GM19452 (cell line): ENCODE data around the gene LAMB3.
A peak's percentile ranks its signal among the peaks of the same experiment; 100 is the strongest.

Experiments used
- ATAC-seq: cut with Tn5 transposase; IDR thresholded peaks from one replicate; pipeline ENCODE4 v1.9.1; 2021; ENCODE audit not compliant: unreplicated experiment

LAMB3 gene

DNA sequence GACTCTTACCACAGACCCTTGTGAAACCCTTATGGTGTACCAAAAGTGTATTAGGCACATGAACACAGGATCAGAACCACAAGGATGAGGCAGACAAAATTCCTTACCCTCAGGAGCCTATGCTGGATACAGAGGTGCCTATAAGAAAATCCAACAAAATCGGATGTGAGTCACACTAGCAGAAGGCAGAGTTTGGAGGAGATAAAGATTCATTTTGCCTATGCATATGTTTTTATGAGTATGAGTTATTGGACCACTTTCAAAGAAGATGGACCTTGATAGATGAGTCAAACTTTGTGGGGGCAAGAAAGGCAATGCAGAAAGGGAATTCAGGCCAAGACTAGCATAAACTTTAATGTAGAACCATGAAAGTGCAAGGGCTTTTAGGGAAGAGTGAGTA lies 51.7 kb downstream of the LAMB3 start:
- no peak for ATAC-seq

DNA sequence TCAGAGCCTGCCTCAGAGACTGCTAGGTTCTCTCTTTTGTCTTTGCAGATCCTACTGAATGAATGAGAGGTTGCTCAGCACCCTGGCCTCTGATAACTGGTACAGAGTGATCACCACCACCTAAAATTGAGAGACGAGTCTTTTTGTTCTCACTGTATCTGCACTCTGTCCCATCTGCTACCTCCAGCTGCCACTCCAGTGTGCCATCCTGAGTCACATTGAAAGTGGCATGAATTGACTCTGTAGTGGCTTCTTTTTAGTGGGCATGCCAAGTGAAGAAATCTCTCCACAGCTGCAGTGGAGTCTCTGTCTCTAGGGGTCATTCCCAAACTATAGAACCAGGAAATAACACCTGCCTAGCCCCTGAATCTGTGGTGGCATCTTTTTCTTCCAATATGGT lies 54.0 kb downstream of the LAMB3 start:
- no peak for ATAC-seq

DNA sequence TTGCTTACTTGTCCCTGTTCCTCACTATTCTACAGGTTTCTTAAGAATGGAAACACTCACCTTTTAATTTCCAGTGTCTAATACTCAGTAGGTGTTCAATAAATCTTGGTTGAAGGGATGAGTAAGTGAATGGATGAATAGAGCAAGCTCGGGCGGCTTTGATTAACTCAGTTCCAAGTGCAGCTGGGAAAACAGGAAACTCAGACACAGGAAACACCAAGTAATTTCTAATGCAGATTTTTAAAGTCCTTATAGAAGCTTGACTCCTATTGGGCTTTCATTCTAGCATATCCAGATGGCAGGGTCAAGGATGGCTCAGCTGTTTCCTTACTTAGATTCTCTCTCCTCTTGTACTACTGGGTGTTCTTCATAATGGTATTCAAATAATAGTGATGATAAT lies 54.7 kb downstream of the LAMB3 start:
- ATAC-seq = no peak

DNA sequence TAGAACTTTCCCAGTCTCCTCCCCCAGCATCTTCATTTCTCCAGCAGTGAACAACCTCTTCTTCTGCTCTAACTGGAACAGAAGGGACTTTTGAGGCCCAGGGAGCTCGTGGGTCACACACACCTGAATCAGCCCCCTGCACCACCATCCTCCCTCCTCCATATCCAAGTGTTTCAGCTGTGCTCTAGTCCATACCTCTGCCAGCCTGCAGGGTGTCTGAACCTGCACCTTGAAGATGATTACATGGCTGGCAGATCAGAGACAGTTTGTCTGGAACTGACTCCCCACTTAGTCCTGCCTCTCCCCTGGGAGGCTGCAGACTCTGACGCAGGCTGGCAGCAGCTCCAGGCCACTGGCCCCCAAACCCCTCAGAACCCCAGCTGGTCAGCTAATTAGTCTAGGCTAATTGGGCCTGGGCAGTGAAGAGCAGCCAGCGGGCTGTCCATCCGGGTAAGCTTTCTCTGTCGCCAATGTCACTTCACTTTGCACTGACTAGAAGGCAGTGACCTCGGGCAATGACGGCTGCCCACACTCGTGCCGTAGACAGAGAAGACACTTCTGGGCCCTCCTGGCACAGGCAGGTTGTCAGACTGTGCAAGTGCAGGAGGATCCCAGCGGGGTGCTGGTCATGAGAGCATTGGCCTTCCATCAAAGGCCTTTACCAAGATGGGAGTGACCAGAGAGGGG lies 56.5 kb downstream of the LAMB3 start:
- no peak for ATAC-seq

DNA sequence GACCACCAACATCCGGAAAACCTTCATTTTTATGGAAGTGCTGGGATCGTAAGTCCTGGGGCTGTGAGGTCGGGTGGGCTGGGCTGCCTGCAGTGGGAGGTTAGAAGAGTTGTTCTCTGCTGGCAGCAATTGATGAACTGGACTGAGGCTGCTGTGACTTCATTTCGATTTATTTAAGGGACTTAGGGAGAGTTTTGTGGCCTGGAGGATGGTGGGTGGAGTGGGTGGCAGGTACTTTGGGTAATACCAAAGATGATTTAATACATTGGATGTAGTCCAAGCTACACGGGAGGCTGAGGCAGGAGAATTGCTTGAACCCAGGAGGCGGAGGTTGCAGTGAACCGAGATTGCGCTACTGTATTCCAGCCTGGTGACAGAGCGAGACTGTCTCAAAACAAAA lies 57.2 kb downstream of the LAMB3 start:
- no peak for ATAC-seq

DNA sequence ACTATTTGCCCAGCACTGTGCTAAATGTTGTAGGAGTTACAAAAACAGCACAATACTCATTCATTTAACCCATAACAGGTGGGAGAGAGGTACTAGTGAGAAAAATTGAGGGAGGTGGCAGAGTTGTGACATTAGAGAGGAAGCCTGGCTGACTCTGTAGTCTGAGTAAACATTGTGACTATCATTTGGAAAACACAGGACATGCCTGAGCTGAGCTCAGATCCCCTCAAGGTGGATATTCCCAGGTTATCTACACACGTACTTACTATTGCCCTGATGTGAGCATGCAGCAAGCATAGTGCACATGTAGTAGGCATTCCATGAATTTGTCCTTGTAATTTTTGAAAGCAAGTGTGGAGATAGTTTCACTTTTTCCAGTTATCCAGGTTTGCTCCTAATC lies 57.8 kb downstream of the LAMB3 start:
- ATAC-seq = no peak

DNA sequence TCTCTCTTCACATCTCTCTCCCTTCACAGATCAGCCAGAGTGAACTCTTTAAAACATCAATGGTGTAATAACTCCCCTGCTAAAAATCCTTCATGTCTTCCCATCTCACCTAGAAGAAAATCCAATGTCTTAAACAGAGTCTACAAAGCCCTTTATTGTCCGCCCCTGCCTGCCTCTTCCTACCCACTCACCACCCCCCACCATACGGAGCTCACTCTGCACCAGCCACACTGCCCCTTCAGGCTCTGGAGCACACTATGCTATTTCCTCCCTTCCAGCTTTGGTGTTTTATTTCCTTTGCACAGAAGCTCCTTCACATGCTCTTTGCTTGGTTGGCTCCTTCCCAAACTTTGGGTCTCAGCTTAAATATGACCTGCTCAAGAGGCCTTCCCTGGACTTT lies 58.5 kb downstream of the LAMB3 start:
- ATAC-seq = no peak

DNA sequence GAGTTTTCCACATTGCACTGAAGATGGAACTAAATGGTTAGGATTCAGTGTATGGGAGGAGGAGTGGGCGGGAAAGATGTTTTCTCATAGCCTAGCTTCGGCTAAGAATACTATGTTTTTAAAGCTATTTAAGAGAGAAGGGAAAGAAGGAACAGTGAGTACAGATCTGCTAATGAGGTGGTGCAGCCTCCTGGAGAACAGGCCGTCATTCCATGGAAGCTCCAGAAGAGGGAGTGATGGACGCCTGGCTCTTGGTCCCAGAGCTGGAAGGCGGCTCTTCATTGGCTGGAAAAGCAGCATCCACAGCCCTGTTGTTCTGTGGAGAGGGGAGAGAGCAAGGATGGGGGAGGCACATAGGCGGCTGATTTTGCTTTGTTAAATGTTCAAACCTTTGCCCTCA lies 61.8 kb downstream of the LAMB3 start:
- ATAC-seq = no peak

DNA sequence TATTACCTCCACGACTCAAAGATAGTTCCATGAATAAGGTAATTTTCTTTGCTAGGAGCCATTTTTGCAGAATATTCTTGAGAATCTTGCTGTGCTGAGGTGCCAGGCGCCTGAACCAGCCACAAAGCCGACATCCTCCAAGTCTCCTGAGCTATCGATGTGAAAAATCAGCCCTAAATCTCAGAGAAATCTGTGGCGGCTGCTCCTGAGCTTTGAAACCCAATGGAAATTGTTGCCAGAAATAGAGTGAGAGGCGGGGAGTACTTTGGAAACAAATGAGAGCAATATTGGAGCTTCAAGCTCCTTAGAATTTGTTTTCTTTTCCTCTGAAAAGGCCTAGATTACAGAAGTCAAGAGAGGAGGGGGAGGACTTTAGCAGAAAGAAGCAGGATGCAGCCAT lies 62.4 kb downstream of the LAMB3 start:
- no peak for ATAC-seq

DNA sequence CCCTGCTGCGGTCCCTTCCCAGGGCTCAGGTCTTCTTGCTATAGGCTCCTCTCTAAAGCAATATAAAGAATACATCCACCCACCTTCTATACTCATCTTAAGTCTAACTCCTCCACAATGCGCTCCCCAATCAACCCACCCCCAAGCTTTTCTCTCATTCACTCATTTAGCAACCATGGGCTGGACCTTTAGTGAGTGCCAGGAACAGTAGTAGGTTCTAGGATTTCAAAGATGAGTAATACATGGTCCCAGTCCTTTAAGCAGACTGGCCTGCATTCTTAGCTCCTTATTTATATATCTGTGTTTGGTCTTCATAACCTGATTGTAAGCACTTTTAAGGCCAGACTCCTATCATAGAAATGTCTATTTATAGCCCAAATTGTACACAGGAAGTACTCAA lies 62.8 kb downstream of the LAMB3 start:
- ATAC-seq = no peak

DNA sequence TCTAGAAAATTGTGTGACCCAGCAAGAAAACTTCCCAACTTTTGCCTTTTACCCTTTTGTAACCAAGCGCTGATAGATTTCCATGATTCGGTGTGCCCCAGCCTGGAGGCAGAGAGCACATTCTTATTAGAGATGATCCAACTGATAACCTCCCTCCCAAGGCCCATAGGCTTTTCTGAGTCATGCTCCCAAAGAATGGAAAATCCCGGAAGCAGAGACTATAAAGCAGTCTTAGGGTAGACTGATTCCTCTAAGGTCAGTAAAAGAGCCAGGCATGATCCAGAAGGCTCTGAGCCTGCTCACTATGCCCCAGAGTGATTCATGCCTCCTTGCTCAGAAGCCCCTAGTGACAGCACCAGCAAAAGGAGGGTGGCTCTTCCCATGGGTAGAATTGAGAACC lies 64.4 kb downstream of the LAMB3 start:
- ATAC-seq = no peak

DNA sequence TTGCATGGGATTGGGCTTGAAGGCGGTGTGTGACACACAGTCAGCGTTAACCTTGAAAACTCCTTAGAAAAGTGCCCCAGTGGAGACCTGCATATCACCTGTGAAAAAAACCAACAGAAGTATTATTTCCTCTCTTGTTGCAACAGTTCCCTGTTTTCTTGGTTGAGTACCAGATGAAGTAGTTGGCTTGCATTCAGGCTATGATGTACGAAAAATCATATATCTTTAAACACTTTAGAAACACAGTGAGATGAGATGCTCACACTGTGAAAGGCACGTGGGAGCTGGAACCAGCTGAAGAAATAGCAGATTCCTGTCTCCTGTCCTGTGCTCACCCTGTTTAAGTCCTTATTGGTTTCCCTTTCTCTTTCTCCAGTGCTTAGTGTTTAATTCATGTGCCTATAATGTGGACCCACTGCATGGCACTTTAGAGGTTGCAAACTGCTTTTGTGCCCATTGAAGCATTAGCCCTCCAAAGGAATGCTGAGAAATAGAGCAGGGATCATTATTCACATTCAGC lies 65.9 kb downstream of the LAMB3 start:
- ATAC-seq = no peak

DNA sequence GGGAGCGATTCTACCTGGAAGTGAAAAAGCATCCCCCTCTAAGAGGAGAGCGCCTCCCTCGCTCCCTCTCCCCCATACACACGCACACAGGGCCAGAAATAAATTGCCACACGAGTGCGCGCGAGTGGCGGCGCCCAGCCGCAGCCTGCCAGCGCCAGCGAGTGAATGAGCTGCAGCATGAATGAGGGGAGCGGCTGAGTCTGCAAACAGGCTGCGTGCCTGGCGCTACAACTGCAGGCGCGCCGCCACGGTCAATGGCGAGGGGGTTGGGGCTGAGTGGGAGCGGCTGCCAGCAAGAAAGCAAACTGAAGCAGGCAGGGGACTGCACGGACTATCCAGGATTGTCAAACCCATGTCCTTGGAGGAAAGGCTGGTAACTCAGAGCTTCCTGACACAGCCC lies 66.6 kb downstream of the LAMB3 start:
- no peak for ATAC-seq

DNA sequence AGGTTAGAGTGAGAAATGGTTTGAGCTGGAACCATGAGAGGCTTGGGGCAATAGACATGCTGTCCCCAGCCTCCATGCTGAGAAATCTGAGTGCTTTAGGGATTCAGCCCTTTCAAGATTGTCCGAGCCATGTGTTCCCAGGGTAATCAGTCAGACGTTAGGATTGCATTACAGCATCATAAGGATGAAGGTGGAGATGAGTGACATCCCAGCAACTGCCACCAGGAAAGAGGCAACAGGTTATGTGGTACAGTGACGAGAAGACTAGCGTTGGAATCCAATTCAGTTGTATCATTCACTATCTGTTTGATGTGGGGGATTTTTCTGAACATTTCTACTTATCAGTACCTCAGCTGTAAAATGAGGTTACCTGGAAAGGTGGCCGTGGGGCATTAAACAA lies 67.0 kb downstream of the LAMB3 start:
- no peak for ATAC-seq

DNA sequence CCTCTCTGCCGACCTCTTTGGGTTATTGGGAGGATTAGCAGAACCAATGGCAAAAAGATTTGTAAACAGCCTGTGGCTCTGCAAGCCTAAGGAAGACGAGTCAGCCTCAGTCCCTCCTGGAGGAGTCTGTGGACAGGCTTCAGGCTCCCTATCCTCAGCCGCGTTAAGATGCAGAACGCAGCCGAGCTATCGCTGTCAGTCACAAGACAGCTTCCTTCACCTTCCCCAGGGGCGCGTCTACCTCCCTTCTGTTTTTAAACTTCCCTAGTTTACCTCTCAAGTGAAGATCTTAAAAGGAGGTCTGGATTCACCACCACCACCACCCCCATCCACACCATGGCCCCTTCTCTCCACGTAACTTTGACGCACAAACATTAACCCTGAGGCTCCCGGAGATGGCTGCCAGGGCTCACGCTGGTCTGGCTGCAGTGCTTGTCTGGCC lies 68.0 kb downstream of the LAMB3 start:
- no peak for ATAC-seq

DNA sequence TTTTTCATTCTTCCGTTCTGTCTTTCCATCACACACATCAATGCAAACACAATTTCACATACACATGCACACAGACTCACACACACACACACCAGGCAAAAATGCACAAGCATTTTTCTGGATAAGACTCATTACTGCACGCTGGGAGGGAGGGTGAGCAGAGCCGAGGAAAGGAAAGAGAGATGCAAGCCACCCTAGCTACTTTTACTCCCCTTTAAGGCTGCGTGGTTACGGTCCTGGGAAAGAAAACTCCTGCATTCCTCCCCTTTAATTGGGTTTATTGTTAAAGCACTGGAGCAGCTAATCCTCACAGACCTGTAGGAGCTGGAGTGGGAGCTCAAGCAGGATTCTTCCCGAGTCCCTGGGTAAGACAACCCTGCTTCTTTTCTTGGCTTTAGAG lies 68.8 kb downstream of the LAMB3 start, which contains the start of gene CAMK1G:
Gene CAMK1G (plus strand): TSS at position 307 of the 400 bp plus-strand sequence. CDS start 11,270 bp downstream, outside the sequence.
- ATAC-seq = no peak

DNA sequence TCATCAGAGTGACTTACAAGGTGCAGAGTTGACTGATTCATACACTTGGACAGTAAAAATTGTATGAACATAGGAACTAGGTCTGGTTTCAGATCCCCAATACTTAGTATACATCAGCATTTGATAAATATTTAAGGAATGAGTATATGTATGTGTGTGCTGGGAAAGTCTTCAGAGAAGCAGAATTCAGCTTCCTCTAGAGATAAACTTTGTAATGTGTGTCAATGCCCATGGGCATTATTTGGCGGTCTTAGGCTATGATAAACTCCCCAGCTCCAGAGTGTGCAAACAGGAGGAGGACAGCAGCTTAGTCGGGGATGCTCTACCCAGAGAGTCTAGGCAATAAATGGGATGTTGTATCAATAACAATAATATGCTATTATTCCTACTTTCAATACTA lies 71.6 kb downstream of the LAMB3 start:
- no peak for ATAC-seq

DNA sequence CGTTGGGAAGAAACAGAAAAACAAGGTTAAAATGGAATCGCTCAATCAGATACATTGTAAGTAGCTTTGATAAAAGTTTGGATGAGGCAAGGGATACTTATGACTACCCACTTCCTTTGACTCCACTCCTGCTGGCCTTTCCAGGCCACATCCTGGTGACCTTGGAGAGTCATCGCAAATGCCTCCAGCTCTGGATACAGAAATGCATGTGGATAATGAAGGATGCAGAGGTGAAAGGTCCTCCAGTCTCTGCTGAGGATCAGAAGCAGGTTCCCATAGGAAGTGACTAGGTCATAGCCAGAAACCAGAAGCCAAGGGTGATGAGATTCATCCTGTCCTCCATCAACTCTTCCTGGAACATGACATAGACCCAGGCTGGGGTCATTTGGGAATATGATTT lies 74.9 kb downstream of the LAMB3 start:
- ATAC-seq = no peak

DNA sequence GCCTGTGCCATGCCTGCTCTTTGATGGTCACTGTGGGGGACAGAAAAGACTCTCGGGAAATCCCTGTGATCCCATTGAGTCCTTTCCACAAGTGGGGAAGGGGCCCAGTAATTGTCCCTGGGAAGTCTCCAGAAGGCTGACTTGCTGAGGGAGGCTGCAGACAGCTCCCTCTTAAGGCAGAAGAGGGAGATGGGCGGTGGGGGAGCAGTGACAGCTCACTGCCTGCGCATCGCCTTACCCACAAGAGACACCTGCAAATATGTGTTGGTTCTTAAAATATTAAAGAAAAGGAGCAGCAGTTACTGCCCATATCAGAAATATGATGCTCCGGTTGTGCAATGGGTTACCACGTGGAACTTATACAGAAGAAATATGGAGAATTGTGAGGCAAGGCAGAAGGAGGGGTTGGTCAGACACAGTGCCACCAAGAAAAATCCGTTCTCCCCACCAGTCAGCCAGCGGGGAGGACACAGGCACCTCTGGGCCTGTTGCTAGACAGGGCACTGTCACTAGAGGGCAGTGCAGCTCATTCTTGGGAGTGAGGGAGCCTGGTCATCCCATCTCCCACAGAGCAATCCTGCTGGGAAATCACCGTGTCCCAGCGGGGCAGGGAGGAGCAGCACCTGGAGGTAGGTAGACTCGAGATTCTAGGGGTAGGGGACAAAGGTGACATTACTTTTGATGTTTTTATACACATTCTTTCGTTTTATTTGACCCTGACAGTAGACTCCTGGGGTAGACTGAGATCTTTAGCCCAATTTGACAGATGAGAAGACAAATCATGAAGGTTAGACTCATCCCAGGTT lies 75.6 kb downstream of the LAMB3 start:
- ATAC-seq = peak; percentile 80

DNA sequence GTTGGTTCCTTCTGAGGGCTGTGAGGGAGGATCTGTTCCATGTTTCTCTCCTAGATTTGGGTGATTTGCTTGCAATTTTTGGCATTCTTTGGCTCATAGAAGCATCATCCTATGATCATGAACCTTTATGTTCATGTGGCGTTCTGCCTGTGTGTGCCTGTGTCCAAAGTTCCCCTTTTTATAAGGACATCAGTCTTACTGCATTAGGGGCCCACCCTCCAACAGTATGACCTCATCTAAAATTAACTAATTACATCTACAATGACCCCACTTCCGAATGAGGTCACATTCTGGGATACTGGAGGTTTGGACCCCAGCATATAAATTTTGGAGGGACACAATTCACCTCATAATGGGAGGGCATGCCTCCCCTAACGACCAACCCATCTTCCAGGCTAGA lies 81.5 kb downstream of the LAMB3 start:
- ATAC-seq = no peak

DNA sequence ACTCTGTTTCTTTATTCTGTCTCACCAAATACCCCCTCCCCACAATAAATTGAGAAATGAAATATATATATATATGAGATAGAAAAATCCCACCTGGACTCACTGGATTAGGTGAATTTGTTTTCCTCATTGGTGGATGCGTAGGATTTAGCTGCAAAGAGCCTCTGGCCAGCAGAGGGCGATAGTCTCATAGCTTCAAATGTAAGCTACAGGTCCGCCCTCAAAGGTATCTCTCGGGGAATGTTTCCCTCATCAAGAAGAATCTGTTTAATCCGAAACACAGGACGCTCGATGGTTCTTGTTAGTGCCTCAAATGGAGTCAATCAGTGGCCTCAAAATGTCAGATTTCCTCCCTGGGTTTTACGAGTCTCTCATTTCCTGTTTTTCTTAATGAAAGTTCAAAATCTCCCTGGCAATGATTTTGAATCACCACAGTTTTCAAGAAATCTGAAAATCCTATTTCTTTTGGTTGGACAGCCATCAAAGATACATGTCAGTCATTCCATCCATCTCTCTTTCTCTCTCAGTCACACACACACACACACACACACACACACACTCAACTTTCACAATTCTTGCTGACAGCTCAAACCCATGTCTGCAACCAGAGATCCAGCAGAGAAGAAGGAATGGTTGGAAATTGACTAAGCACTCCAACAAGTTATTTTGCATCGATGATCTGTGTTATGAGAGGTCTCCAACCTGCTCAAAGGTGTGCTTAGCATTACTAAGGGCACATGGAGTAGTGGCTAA lies 82.6 kb downstream of the LAMB3 start:
- no peak for ATAC-seq
